OCI-LY3 (cell line): ENCODE measurements around the gene ADISSP.

Source experiments
- H2AFZ ChIP-seq: fragments of 200-600, 300-600 bp; shearing (Covaris generic); 2 replicates; pipeline ENCODE4 v1.6.0; 2014; ENCODE audit warnings: antibody characterized with exemption, low read depth, low read length
- H3K27ac ChIP-seq: fragments of 200-600, 300-600 bp; sonication (generic); 2 replicates; pipeline ENCODE4 v1.5.1; 2014; ENCODE audit warnings: mild to moderate bottlenecking, low read length, moderate library complexity, mixed read lengths
- H3K27me3 ChIP-seq: fragments of 200-600, 300-600 bp; sonication (generic); 2 replicates; pipeline ENCODE4 v1.6.1; 2014; ENCODE audit warnings: low read depth, low read length, mixed read lengths
- H3K36me3 ChIP-seq: fragments of 200-600, 300-600 bp; sonication (generic); replicated peaks from 2 replicates; pipeline ENCODE3; 2014; ENCODE audit warnings: low read depth, low read length, mixed read lengths
- H3K4me1 ChIP-seq: fragments of 300-600, 200-600 bp; sonication (generic); 2 replicates; pipeline ENCODE4 v1.6.1; 2014; ENCODE audit warnings: low read length, mixed read lengths
- H3K4me2 ChIP-seq: fragments of 200-600, 300-600 bp; sonication (generic); 2 replicates; pipeline ENCODE4 v1.6.1; 2014; ENCODE audit warnings: low read length, mixed read lengths
- H3K4me3 ChIP-seq: fragments of 300-600, 200-600 bp; sonication (generic); 2 replicates; pipeline ENCODE4 v1.5.1; 2014; ENCODE audit warnings: antibody characterized with exemption, mild to moderate bottlenecking, low read length, moderate library complexity
- H3K79me2 ChIP-seq: fragments of 300-600, 200-600 bp; shearing (Covaris generic); 2 replicates; pipeline ENCODE4 v1.6.1; 2014; ENCODE audit warnings: mild to moderate bottlenecking, low read length, mixed read lengths
- H3K9ac ChIP-seq: fragments of 300-600, 200-600 bp; shearing (Covaris generic); 2 replicates; pipeline ENCODE4 v1.6.0; 2014; ENCODE audit warnings: mild to moderate bottlenecking, low read length, moderate library complexity
- H3K9me3 ChIP-seq: fragments of 200-600, 300-600 bp; shearing (Covaris generic); 2 replicates; pipeline ENCODE4 v1.6.1; 2014; ENCODE audit warnings: low read length, mixed read lengths; ENCODE audit not compliant: insufficient read depth
- H4K20me1 ChIP-seq: fragments of 200-600, 300-600 bp; sonication (generic); 2 replicates; pipeline ENCODE4 v1.6.1; 2016; ENCODE audit warnings: low read length, mixed read lengths; ENCODE audit not compliant: insufficient read depth
- EZH2phosphoT487 ChIP-seq: fragments of 200-600 bp; shearing (Covaris generic); IDR thresholded peaks from 2 replicates; pipeline ENCODE4 v1.6.1; 2018; ENCODE audit warnings: antibody characterized with exemption, mixed run types, low read depth
- TF ChIP-seq, protein P1 (sequence below): fragments of 200-600, 300-600 bp; sonication (generic); IDR thresholded peaks from 2 replicates; pipeline ENCODE4 v1.5.1; 2014; ENCODE audit warnings: antibody characterized with exemption, low read length, low read depth

The ADISSP gene

DNA sequence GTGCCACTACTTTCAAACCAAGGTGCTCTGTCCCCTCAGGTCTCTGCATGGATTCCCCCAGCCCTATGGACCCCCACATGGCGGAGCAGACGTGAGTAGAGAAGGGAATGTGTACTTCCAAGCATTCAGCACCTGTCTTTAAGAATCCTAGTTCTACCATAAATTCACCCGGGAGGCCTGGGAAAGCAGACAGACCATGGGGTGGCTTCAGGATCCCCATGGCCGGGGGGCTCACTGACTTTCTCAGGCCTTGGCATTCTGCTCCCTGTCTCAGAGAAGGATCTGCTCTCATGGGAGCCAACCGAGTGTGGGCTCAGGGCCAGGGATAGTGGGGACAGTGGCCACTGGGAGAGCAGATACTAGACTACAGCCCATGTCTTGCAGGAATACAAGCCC lies 30.8 kb upstream of the ADISSP start:
- Histone ChIP-seq H3K27ac (no peak overlapping the region), H3K9me3 (no peaks in the 10 kb centered on the region)

GRCh38 chr20:3797592-3798372 lies 30.2 kb upstream of the ADISSP start:
- TF ChIP-seq, protein P1, sequence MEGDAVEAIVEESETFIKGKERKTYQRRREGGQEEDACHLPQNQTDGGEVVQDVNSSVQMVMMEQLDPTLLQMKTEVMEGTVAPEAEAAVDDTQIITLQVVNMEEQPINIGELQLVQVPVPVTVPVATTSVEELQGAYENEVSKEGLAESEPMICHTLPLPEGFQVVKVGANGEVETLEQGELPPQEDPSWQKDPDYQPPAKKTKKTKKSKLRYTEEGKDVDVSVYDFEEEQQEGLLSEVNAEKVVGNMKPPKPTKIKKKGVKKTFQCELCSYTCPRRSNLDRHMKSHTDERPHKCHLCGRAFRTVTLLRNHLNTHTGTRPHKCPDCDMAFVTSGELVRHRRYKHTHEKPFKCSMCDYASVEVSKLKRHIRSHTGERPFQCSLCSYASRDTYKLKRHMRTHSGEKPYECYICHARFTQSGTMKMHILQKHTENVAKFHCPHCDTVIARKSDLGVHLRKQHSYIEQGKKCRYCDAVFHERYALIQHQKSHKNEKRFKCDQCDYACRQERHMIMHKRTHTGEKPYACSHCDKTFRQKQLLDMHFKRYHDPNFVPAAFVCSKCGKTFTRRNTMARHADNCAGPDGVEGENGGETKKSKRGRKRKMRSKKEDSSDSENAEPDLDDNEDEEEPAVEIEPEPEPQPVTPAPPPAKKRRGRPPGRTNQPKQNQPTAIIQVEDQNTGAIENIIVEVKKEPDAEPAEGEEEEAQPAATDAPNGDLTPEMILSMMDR: no peak
- no peak for TF ChIP-seq EZH2phosphoT487
- H3K27ac ChIP-seq: no peak overlapping the region
- peaks cover 27% of the 10 kb centered on the region for H3K36me3 ChIP-seq

More for the DNA sequence above, 30.8 kb upstream of the ADISSP start:
- no peak for TF ChIP-seq EZH2phosphoT487
- TF ChIP-seq, protein P1: no peak
- Histone ChIP-seq H3K27me3 (no peaks in the 10 kb centered on the region), H3K4me3 (no peak overlapping the region), H3K9ac (no peak overlapping the region), H3K4me1 (peaks cover 31% of the 10 kb centered on the region), H2AFZ (no peak overlapping the region), H4K20me1 (no peaks in the 10 kb centered on the region), H3K79me2 (peaks cover 8% of the 10 kb centered on the region), H3K36me3 (peaks cover 33% of the 10 kb centered on the region), H3K4me2 (no peak overlapping the region)

DNA sequence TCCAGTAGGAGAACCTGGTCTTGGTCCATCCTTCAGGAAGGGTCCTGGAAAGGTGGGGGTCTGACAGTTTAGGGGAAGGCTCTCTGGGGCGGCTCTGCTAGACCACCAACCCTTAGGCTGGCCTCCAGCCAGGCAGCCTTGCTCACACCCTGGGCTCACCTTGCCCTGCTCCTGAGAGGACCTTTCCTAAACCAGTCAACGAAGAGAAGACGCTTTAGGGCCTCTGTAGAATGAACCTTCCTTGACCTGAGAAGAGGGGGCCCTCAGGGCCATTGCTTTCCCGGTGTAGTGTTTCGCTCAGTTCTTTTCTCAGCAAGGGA lies 29.6 kb upstream of the ADISSP start:
- no peak for TF ChIP-seq EZH2phosphoT487
- TF ChIP-seq, protein P1: no peak
- peak overlapping the region; percentile 73 for H3K9ac ChIP-seq

More at GRCh38 chr20:3797592-3798372, 30.2 kb upstream of the ADISSP start:
- Histone ChIP-seq H3K9me3 (no peaks in the 10 kb centered on the region), H4K20me1 (no peaks in the 10 kb centered on the region), H3K9ac (no peak overlapping the region), H3K4me1 (peaks cover 31% of the 10 kb centered on the region), H2AFZ (no peak overlapping the region), H3K4me3 (peak overlapping the region; percentile 86), H3K27me3 (no peaks in the 10 kb centered on the region), H3K79me2 (peaks cover 8% of the 10 kb centered on the region), H3K4me2 (peak overlapping the region; percentile 68)

DNA sequence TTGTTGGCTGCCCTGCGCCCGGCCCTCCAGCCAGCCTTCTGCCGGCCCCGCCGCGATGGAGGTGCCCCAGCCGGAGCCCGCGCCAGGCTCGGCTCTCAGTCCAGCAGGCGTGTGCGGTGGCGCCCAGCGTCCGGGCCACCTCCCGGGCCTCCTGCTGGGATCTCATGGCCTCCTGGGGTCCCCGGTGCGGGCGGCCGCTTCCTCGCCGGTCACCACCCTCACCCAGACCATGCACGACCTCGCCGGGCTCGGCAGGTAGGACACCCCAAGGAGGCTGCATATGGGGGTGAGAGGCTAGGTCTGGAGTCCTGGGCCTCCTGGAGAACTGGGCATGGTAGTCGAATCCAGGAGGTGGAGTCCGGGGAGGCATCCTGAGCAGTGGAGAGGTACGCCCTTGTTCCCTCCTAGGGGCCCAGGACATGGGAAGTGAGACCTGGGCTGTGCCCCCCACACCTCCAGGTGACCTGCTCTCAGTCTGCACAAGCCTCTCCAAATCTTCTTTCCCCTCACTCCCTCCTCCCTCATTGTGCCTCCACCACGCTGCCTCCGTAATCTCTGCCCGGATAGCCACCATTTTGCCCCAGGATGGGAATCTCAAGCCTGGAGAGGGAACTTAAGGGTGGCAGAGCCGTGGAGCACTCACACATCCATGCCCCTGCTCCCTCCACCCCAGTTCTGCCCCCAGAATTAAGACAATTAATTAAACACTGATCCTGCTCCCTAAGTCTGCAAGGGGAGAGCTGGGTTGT lies 29.1 kb upstream of the ADISSP start:
- H3K27ac ChIP-seq: peak overlapping the region; percentile 10; the same call in 1 of the 2 replicates
- peaks cover 8% of the 10 kb centered on the region for H3K79me2 ChIP-seq

More for the DNA sequence above, 29.6 kb upstream of the ADISSP start:
- Histone ChIP-seq H3K4me3 (peak overlapping the region; percentile 86), H3K9me3 (no peaks in the 10 kb centered on the region), H3K27ac (no peak overlapping the region), H2AFZ (no peak overlapping the region), H3K27me3 (no peaks in the 10 kb centered on the region), H3K36me3 (peaks cover 21% of the 10 kb centered on the region), H4K20me1 (no peaks in the 10 kb centered on the region), H3K79me2 (peaks cover 8% of the 10 kb centered on the region), H3K4me1 (peaks cover 26% of the 10 kb centered on the region), H3K4me2 (peak overlapping the region; percentile 68)

More for the DNA sequence above, 29.1 kb upstream of the ADISSP start:
- H2AFZ ChIP-seq: no peak overlapping the region
- H3K27me3 ChIP-seq: no peaks in the 10 kb centered on the region
- peak overlapping the region; percentile 73 for H3K9ac ChIP-seq
- H4K20me1 ChIP-seq: no peaks in the 10 kb centered on the region
- H3K4me1 ChIP-seq: peaks cover 26% of the 10 kb centered on the region
- peak overlapping the region; percentile 68 for H3K4me2 ChIP-seq
- no peak for TF ChIP-seq EZH2phosphoT487
- TF ChIP-seq, protein P1: no peak
- peaks cover 19% of the 10 kb centered on the region for H3K36me3 ChIP-seq
- H3K9me3 ChIP-seq: no peaks in the 10 kb centered on the region
- H3K4me3 ChIP-seq: peak overlapping the region; percentile 86
